Peyer's patch (tissue), 4 donors: ENCODE data around the gene STXBP1.

Experiments
- POLR2A ChIP-seq, 2 donors: fragments of 450-650 bp; IDR thresholded peaks; one replicate each; pipeline ENCODE4 v1.5.1; 2017; ENCODE audit warnings: antibody characterized with exemption in 2 of 2, mild to moderate bottlenecking in 2 of 2, moderate library complexity in 2 of 2
- TF ChIP-seq, protein P1 (sequence below), 6 experiments: fragments of 450-650 bp in 4 of 6; fragments of 200-600 bp in 2 of 6; sonication (generic) in 1 of 6; IDR thresholded peaks; one replicate each; pipeline ENCODE4 v1.5.1; 2017 to 2019; ENCODE audit warnings: antibody characterized with exemption in 6 of 6, mild to moderate bottlenecking in 3 of 6, moderate library complexity in 1 of 6

DNA sequence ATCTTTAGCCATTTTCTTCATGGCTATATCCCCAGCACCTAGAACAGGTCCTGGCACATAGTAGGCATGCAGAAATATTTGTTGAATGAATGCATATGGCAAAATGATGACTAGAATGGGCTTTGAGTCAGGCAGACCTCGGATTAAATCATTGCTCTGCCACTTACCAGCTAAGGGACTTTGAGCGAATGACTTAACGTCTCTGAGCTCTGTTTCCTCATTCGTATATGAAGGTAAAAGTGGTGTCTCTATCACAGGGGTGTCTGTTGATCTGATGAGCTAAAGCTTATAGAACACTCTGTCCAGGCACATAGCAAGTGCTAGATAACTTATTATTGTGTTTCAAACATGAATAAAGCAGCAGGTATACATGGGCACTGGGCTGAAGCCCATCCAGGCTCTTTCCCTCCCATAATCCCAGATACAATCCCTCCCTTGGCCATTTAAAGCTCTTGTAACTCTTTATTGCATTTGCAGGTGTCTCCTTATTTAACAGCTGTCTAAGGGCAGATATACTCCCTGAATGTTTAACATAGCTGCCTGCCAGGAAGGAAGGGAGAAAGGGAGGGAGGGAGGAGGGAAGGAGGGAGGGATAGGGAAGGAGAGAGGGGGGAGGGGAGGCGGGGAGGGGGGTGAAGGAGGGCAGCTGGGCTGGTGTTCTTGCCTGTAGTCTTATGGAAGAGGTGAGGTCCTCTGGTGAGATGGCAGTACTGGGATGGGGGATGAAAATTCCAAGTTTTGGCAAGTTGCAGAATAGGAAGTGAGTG, 23.2 kb upstream of the STXBP1 start:
- TF ChIP-seq, protein P1, sequence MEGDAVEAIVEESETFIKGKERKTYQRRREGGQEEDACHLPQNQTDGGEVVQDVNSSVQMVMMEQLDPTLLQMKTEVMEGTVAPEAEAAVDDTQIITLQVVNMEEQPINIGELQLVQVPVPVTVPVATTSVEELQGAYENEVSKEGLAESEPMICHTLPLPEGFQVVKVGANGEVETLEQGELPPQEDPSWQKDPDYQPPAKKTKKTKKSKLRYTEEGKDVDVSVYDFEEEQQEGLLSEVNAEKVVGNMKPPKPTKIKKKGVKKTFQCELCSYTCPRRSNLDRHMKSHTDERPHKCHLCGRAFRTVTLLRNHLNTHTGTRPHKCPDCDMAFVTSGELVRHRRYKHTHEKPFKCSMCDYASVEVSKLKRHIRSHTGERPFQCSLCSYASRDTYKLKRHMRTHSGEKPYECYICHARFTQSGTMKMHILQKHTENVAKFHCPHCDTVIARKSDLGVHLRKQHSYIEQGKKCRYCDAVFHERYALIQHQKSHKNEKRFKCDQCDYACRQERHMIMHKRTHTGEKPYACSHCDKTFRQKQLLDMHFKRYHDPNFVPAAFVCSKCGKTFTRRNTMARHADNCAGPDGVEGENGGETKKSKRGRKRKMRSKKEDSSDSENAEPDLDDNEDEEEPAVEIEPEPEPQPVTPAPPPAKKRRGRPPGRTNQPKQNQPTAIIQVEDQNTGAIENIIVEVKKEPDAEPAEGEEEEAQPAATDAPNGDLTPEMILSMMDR (IDR thresholded peaks at IDR 0.05): no peak
- no peak for TF ChIP-seq POLR2A (IDR thresholded peaks at IDR 0.05)
